HG02763 (cell line): ENCODE data around the gene SP6.

Source experiments
- ATAC-seq: cut with Tn5 transposase; IDR thresholded peaks from one replicate; pipeline ENCODE4 v1.9.1; 2021; ENCODE audit warnings: mild to moderate bottlenecking, moderate library complexity; ENCODE audit not compliant: unreplicated experiment

SP6 gene

DNA sequence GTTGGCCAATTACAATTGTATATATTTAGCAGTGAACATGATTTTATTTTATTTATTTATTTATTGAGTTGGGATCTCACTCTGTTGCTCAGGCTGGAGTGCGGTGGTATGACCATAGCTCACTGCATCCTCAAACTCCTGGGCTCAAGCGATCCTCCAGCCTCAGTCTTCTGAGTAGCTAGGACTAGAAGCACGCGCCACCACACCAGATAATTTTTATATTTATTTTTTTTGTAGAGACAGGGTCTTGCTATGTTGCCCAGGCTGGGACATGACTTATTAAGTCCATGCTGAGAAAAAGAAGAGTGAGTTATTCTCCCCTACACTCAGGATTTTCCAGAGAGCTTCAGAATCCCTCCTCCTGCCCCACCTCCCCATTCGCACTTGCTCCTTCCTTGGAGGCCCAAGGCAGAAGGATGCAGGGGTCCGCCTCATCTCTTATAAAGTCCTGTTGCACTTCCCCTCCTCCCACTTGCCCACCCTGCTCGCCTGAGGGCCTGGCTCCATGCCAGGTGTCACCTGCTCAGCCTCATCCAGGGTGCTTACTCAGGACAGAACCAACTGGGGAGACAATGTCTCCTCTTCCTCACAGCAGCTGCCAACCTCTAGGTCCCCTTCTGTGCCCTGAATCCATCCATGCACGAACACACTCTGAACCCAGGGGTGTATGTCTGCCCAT is 29.0 kb upstream of the SP6 start:
- no peak for ATAC-seq

DNA sequence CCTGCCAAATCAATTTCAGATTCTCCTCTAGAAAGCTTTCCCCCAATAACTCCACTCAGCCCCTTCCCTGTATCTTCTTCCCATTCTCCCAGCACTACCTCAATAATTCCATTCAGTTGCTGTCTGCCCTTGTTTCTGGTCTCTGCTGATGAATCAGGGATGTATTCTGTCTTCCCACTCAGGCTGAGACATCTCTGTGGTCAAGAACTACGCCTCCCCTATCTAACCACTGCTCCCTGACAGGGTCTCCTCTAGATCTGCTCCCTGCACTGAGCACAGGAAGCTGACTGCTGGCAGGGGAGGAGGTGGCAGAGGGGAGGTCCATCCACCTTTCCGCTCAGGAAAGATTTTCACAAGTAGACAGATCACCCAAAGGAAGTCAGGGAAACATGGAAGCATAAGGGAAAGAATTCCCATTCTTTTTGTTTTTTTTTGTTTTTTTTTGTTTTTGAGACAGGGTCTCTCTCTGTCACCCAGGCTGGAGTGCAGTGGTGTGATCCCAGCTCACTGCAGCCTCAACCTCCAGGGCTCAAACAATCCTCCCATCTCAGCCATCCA is 28.1 kb upstream of the SP6 start:
- ATAC-seq: no peak

- ATAC-seq: no peak
Observed at GRCh38 chr17:47878203-47879027, 27.5 kb upstream of the SP6 start.

- no peak for ATAC-seq
Observed at GRCh38 chr17:47877368-47878034, 26.5 kb upstream of the SP6 start.

DNA sequence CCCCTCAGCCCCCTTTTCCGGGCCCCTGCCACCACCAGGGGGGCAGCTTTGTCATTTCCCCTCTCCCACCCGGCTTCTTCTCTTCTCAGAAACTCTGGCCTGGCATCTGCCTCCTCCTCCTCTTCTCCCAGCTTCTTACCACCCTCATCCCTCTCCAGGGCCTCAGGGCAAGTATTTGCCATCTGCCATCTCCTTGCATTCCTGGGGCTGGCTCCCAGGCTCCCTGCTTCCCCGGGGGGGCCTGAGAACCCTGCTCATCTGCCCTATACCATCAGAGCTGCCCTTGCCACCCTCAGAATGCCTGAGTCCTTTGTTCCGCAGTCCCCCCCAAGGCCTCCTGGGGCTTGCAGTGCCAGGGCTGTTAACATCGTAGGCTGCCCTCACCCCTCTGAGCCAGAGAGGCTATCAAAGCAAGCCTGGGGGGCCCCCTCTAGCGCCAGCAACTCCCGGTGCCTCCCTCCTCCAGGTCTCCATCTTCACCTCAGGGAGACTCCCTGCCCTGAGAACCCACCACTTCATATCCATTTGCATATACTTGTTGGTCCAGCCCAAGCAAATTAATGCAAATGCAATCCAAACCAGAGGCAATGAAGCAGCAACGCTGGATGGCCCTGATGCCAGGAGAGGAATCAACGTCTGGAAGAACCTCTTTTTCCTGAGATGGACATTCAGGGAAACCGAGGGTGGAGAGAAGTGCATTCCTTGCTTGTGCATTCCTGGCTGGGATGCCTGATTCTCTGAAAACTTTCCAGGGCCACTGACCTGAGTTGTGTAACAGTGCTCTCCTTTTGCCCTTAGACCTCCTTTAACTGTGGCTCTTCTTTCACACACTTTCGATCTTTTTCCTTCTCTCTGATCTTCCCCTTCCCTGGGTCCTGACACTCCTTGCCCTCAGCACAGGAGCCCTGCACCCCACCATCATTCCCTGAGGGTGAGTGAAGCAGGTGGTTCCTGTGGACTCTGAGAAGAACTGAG is 24.3 kb upstream of the SP6 start:
- no peak for ATAC-seq

DNA sequence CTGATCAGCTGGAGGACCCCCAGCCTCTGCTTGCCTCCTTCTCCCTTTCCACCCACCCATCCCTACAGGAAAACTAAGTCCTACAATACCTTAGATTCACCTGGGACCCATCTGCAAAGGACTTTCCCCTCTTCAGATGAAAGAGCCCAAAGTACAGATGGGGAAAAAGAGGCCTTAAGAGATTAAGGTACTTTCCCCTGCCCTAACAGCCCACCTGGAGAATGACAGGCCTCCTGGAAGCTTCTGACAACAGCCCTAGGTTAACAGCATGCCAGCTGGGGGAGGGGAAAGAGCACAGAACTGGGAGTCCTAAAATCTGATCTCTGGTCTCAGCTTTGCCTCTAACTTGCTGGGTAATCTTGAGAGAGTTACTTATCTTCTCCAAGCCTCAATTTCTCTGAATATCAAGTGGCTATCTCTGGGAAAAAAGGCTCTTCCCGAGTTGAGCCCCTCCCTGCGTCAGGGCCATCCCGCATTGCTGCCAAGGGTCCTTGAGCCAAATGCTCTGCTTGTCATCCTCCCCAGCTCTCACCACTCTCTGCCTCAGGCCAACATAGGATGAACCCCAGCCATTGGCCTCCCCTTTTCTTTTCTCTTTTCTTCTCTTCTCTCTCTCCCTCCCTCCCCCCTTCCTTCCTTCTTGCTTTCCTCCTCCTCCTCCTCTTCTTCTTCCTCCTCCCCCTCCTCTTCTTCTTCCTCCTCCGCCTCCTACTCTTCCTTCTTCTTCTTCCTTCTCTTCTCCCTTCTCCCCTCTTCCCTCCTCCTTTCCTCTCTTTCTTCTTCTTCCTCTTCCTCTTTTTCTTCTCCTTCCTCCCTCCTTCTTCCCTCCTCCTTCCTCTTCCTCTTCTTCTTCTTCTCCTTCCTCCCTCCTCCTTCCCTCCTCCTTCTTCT is 22.5 kb upstream of the SP6 start:
- ATAC-seq: no peak

DNA sequence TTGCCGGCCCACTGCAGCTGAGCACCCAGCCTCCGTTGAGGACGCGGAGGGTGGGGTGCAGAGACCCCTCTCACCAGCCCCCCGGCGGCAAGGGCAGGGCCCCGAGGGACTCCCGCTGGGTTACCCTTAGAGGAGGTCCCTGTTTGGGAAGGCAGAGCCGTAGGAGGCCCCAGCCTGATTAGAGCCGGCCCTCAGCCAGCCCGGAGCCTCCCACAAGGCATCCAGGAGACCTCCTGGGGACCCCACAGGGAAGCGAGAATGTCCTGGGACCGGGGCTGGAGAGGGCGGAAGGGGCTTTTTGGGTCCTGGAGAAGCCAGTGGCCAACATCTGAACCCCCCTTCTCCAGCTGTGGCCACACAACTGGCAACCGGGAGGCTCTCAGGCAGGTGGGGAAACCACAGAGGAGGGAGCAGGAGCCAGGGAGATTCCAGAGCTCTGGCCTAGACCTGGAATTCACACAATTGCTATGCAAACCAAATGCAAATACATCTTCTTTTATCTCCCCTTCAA is 21.7 kb upstream of the SP6 start:
- no peak for ATAC-seq

GRCh38 chr17:47872019-47872650 is 21.2 kb upstream of the SP6 start:
- no peak for ATAC-seq

- no peak for ATAC-seq
Observed at GRCh38 chr17:47871048-47871447, 20.1 kb upstream of the SP6 start.

DNA sequence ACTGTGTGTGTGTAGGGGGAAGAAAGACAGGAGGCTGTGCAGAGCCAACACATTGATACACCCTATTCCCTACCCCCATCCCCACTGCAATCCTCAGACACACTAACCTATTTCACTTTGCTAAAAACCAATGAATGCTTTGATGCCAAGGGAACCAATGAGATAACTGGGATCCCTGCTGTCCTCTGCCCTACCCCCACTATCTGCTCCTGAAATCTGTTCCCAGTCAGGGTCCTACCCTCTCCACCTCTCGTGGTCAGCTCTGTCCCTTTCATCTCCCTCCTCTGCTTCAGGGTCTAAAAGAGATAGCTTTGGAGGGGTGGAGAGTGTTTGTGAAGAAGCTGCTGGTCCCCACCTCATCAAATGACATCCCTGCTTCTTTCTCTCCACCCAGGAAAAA is 19.1 kb upstream of the SP6 start:
- no peak for ATAC-seq

DNA sequence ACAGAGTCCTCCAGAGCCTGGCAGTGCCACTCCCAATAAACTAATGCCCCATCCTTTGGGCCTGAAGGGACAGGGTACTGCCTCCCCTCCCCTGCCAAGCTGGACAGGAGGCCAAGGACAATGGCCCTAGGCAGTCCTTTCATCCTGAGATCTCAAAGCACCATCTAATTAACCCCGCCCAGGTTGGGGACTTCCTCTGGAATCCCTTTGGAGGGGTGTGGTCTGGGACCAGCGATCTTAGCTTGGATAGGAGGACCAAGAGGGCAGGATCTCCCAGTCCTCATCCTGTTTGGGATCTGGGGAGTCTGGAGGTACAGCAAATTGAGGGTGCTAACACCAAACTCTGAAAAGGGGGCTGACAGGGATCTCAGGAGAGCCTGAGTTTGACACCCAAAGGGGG is 18.2 kb upstream of the SP6 start:
- ATAC-seq: no peak

DNA sequence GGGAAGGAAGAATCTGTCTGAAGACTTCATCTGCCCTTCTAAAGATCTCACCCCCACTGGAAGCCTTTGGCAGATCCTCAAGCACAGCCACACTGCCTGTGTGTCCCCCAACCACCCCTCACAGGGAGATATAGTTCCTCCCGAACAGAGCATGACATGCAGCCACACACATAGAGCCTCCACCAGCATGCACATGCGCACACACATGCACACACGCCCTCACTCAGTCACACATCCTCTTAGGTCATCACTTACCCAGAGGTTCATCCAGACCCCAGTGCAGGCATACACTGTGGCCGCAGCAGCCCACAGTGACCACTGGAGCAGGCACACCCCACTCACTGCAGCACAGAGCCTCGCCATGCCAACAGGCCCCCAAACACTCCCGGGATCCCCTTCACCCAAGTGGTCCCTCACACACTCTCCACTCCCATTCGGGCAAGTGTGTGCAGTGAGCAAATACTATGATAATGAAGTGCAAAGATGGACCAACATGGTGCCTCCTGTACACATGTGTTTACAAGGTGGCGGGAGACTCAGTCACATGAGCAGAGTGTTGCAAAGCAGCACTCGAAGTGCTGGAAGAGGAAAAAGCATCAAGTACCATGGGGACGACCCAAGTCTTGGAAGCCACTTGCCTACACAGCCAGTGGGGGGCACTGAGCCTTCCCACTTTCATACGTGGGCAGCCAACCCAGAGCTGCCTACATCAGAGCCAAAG is 17.0 kb upstream of the SP6 start:
- ATAC-seq: no peak

DNA sequence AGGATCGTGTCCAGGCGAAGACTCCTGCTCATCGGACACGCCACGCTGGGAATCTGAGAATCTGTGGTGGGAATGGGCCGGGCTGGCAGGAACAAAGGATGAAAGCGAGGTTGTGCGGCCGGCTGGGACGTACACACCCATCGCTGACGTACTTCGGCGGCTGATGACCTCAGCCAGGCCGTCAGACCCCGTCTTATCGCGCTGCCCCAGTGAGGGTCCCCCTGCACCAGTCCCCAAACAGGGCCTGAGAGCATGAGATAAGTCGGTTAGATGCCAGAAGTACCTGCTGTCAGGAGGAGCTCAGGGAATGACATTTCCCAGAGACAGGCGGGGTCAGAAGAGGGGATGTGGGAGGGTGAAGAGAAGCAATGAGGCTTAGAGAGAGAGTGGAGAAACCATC is 16.0 kb upstream of the SP6 start:
- no peak for ATAC-seq

- no peak for ATAC-seq
Observed at GRCh38 chr17:47864791-47865216, 13.8 kb upstream of the SP6 start.

DNA sequence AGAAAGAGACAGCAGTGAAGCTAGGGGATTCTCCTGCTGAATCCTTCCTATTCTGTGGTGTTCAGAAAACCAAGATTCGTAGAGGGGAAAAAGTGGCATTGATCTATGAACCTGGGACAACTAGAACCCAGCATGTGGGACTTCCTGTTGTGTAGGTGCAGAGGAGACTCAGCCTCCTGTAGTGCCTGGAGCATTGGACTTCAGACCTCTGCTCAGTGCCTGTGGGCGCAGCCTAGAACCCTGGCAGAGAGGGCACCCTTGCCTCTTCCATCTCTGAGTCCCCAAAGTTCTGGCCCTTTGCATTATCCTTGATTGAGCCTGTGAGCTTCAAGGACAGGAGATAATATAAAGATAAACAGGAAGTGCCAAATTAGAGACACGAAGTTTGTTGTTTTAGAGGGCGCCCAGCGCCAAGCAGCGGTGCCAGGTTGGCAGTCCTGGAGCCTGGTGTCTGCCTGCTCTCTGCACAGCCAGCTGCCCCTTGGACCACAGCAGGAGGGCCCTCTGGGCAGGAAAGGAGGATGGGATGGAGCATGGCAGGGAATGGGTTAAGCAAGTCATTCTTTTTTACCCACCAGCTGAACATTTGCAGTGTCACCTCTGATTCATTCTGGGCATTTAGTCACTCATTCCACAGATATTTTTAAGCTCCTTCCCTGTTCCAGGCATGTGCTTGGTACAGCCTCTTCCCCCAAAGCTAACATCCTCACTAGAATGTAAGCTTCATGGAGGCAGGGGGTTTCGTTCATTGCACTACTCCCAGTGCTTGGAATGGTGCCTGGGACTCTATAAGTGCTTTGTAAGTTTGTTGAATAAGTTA is 11.9 kb upstream of the SP6 start:
- no peak for ATAC-seq

GRCh38 chr17:47860386-47860785 is 9.4 kb upstream of the SP6 start:
- ATAC-seq: no peak
